K562 (cell line): ENCODE measurements around the gene PBX2. TPM values are rescaled to one million over a fixed set of nuclear protein-coding genes. Genes with fewer than 3 reads are reported as not detected.

Source experiments
- CREB3L1 ChIP-seq: fragments of 450-650 bp; IDR thresholded peaks from 2 replicates; pipeline ENCODE4 v1.6.1; 2014; ENCODE audit warnings: low read depth, mild to moderate bottlenecking, moderate library complexity, borderline replicate concordance
- CXXC5 ChIP-seq: fragments of 250-450 bp; sonication (Bioruptor Pico); IDR thresholded peaks from 2 replicates; pipeline ENCODE4 v1.8.0; 2022; ENCODE audit warnings: inconsistent platforms, mild to moderate bottlenecking, moderate library complexity
- ESRRB ChIP-seq: fragments of 250-450 bp; sonication (Bioruptor Pico); IDR thresholded peaks from 2 replicates; pipeline ENCODE4 v1.5.0; 2020; ENCODE audit warnings: mild to moderate bottlenecking, moderate library complexity, borderline replicate concordance
- GTF2F1 ChIP-seq: IDR thresholded peaks from 2 replicates; pipeline ENCODE4 v1.6.1; 2011; ENCODE audit warnings: low read depth, low read length, improper control_type of control experiment
- HNRNPH1 ChIP-seq: fragments of 200-400 bp; formaldehyde crosslinking; optimal IDR thresholded peaks from 2 replicates; pipeline ENCODE3; 2017; ENCODE audit warnings: low read depth, mild to moderate bottlenecking, low read length, moderate library complexity
- HNRNPUL1 ChIP-seq: fragments of 200-400 bp; formaldehyde crosslinking; IDR thresholded peaks from 2 replicates; pipeline ENCODE4 v1.6.1; 2017; ENCODE audit warnings: low read length
- LARP7 ChIP-seq: fragments of 450-650 bp; IDR thresholded peaks from 2 replicates; pipeline ENCODE4 v1.6.1; 2016
- MAX ChIP-seq: sonication (generic); formaldehyde crosslinking; IDR thresholded peaks from 2 replicates; pipeline ENCODE4 v1.9.0; 2022; ENCODE audit warnings: mild to moderate bottlenecking, missing genetic modification reagents
- NCOA4 ChIP-seq: fragments of 450-650 bp; IDR thresholded peaks from 2 replicates; pipeline ENCODE4 v1.6.1; 2018; ENCODE audit warnings: mild to moderate bottlenecking; ENCODE audit not compliant: partially characterized antibody
- NFE2 ChIP-seq: IDR thresholded peaks from 2 replicates; pipeline ENCODE4 v1.6.1; 2014; ENCODE audit warnings: antibody characterized with exemption, low read depth
- NR4A1 ChIP-seq, 2 experiments: fragments of 250-450 bp in 1 of 2; fragments of 450-650 bp in 1 of 2; sonication (Bioruptor Pico) in 1 of 2; IDR thresholded peaks; 2 replicates each; pipeline versions ENCODE4 v1.4.0 to v1.6.1; 2016 to 2020; ENCODE audit warnings: mild to moderate bottlenecking in 2 of 2, missing compliant biosample characterization in 1 of 2, missing genetic modification characterization in 1 of 2, moderate library complexity in 1 of 2
- POLR2A ChIP-seq: fragments of 450-650 bp; conservative IDR thresholded peaks from 2 replicates; pipeline ENCODE4 v1.6.1; 2016
- SIX5 ChIP-seq, 2 experiments: IDR thresholded peaks; 2 replicates each; pipeline ENCODE4 v1.6.1; 2011; ENCODE audit warnings: low read length in 2 of 2, borderline replicate concordance in 1 of 2, low read depth in 1 of 2, mild to moderate bottlenecking in 1 of 2, moderate library complexity in 1 of 2; ENCODE audit not compliant: insufficient read depth in 1 of 2
- SREBF2 ChIP-seq: sonication (generic); formaldehyde crosslinking; IDR thresholded peaks from 2 replicates; pipeline ENCODE4 v1.4.0; 2020; ENCODE audit warnings: mild to moderate bottlenecking, missing genetic modification reagents
- SUPT5H ChIP-seq: fragments of 450-650 bp; IDR thresholded peaks from 2 replicates; pipeline ENCODE4 v1.6.1; 2016
- TCFL5 ChIP-seq: fragments of 250-450 bp; sonication (Bioruptor Pico); conservative IDR thresholded peaks from 2 replicates; pipeline ENCODE4 v1.6.1; 2021; ENCODE audit warnings: mild to moderate bottlenecking, moderate library complexity, matching md5 sums
- ZNF146 ChIP-seq: IDR thresholded peaks from one replicate; pipeline ENCODE4 v1.6.1; 2018; ENCODE audit warnings: missing compliant biosample characterization; ENCODE audit not compliant: unreplicated experiment
- ZNF3 ChIP-seq: fragments of 250-450 bp; sonication (Bioruptor Pico); IDR thresholded peaks from 2 replicates; pipeline ENCODE4 v1.5.0; 2021; ENCODE audit warnings: mild to moderate bottlenecking, moderate library complexity
- ZNF408 ChIP-seq: fragments of 250-450 bp; sonication (Bioruptor Pico); IDR thresholded peaks from 2 replicates; pipeline ENCODE4 v1.4.0; 2020; ENCODE audit warnings: low read depth, mild to moderate bottlenecking, moderate library complexity
- ZNF584 ChIP-seq: fragments of 200-800 bp; sonication (Bioruptor generic); IDR thresholded peaks from 2 replicates; pipeline ENCODE4 v1.6.1; 2016; ENCODE audit warnings: low read depth, mild to moderate bottlenecking, missing genetic modification characterization, missing compliant biosample characterization
- ZNF707 ChIP-seq: fragments of 250-450 bp; sonication (Bioruptor Pico); conservative IDR thresholded peaks from 2 replicates; pipeline ENCODE4 v1.8.0; 2022; ENCODE audit warnings: inconsistent platforms, mild to moderate bottlenecking, moderate library complexity
- polyA plus RNA-seq, 8 experiments: library from polyadenylated mRNA; depleted of rRNA in 4 of 8; stranded (reverse) in 5 of 8; unstranded in 3 of 8; fragments of >200 nt; fragmentation: Nextera tagmentation in 2 of 8; fragmentation: Illumina TruSeq in 1 of 8; extraction: Ambion mirVana in 2 of 8; extraction: Trizol in 1 of 8; gene quantifications; 2 replicates each; pipeline versions ENCODE4 v1.2.1 to v1.2.3, GENCODE V29; 2011 to 2014; ENCODE audit warnings: inconsistent platforms in 1 of 8, missing spikeins in 1 of 8
- total RNA-seq, 7 experiments: library from RNA; depleted of rRNA in 6 of 7; stranded (reverse); fragments of >200 nt in 6 of 7; fragmentation: Illumina TruSeq in 2 of 7; extraction: Trizol in 2 of 7; gene quantifications; 2 replicates each; pipeline versions ENCODE4 v1.2.1 to v1.2.3, GENCODE V29; 2011 to 2021; ENCODE audit warnings: low replicate concordance in 1 of 7
- TF ChIP-seq, protein P1 (sequence below): fragments of 250-450 bp; sonication (Bioruptor Pico); IDR thresholded peaks from 2 replicates; pipeline ENCODE4 v1.5.0; 2021; ENCODE audit warnings: mild to moderate bottlenecking, moderate library complexity
- TF ChIP-seq, protein P2 (sequence below): sonication (generic); formaldehyde crosslinking; IDR thresholded peaks from 2 replicates; pipeline ENCODE4 v1.8.1; 2023; ENCODE audit warnings: mild to moderate bottlenecking, missing genetic modification reagents, moderate library complexity

PBX2 gene
- total and polyA plus RNA-seq, 9 of the 15 experiments (the other 6 are each of a cell fraction or from before 2014, with no cell fraction given), result 1.9 to 134 (median 62.5) TPM

GRCh38 chr6:32184084-32184640 lies 5.8 kb downstream of the PBX2 start, which contains the start of gene AGER (continued):
- TF ChIP-seq ZNF707 (CRISPR knock-in tag) (no peak), ZNF3 (CRISPR knock-in tag) (no peak), TCFL5 (CRISPR knock-in tag) (no peak), SREBF2 (CRISPR knock-in tag) (no peak), NFE2 (no peak), NCOA4 (no peak), SUPT5H (peak; percentile 64), ZNF408 (no peak), LARP7 (no peak), GTF2F1 (no peak), ZNF584 (CRISPR knock-in tag) (peak; percentile 84; the same call in 1 of the 2 replicates), CXXC5 (CRISPR knock-in tag) (peak; percentile 73), SIX5 (IDR thresholded peaks at IDR 0.05; ENCODE audit: borderline replicate concordance in 1 of 2, insufficient read depth in 1 of 2, low read depth in 1 of 2, low read length in 2 of 2) (no peak), HNRNPUL1 (no peak), HNRNPH1 (no peak), POLR2A (peak; percentile 71), ZNF146 (CRISPR knock-in tag) (no peak), NR4A1 (CRISPR knock-in tag; IDR thresholded peaks at IDR 0.05) (no peak), NR4A1 (tag; IDR thresholded peaks at IDR 0.05) (peak; percentile 37; the same call in 1 of the 2 replicates), ESRRB (no peak), MAX (CRISPR knock-in tag) (no peak), CREB3L1 (no peak)
- TF ChIP-seq, protein P1, sequence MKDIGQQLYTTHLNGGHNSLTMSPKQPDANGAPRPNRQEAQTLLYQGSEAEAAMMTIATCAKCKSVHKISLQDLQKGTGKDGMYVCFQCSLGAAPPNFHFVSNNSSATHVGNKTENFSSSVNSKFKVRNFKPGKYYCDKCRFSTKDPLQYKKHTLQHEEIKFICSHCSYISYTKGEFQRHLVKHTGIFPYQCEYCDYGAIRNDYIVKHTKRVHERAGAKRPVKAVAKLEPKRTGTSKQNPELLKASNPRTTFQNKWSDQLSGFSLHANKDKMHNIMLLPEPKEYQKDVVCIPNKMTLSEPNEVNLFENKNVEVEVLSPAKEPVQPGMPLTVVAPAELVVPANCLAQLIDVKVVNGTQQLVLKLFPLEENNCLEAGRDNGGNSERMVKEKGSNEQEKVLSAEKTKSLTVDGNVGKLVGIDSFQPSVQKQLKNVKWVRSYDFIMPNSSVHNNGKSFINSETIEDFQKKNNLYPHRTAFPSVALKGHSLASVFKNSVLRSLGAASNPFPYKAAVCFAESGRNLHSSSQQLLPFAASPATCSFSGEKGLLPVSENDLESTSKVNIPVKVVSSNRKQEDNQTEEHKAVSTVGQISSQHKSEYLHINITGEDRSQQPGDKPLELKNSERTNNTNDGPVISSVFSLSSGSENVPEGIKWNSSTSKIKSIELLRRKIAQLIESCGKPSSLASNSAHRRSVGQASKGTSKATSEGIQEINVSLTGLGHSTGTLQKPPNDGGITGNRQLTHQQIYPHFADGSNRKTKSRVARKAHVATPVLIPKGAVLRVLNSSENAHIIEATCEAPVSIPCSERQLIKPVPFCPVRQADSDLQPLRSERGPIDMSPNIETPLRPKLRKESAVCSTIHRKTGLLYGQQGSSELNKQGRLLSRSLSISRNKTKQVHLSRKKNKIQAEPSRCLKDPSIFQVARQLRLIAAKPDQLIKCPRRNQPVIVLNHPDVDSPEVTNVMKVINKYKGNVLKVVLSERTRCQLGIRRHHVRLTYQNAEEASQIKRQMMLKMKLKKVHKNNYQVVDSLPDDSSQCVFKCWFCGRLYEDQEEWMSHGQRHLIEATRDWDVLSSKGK (CRISPR knock-in tag), result no peak
- TF ChIP-seq, protein P2, sequence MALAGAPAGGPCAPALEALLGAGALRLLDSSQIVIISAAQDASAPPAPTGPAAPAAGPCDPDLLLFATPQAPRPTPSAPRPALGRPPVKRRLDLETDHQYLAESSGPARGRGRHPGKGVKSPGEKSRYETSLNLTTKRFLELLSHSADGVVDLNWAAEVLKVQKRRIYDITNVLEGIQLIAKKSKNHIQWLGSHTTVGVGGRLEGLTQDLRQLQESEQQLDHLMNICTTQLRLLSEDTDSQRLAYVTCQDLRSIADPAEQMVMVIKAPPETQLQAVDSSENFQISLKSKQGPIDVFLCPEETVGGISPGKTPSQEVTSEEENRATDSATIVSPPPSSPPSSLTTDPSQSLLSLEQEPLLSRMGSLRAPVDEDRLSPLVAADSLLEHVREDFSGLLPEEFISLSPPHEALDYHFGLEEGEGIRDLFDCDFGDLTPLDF (CRISPR knock-in tag), result no peak
